AG08395 (cell line): Measurements from ENCODE around the gene ERN1.
A peak's percentile ranks its signal among the peaks of the same experiment; 100 is the strongest.
"Not testable (repeated sequence)": the region's sequence is repeated elsewhere in the genome, so short reads cannot be mapped to it uniquely, and the experiment has no call there.

ENCODE experiments used
- DNase-seq: peaks from one replicate; pipeline ENCODE4 v3.0.0; 2012; ENCODE audit warnings: mixed read lengths, low spot score

Gene ERN1

GRCh38 chr17:64025732-64026294 is 104.1 kb downstream of the ERN1 start:
- DNase-seq, result peak; percentile 65

GRCh38 chr17:64024781-64025731 is 104.9 kb downstream of the ERN1 start:
- DNase-seq, result no peak

- DNase-seq, result no peak
Measured at GRCh38 chr17:64024215-64024654, 105.7 kb downstream of the ERN1 start.

GRCh38 chr17:64022611-64023063 is 107.3 kb downstream of the ERN1 start:
- DNase-seq, result no peak

GRCh38 chr17:64020056-64020766 is 109.7 kb downstream of the ERN1 start, which contains the start of gene ICAM2:
Gene ICAM2 (minus strand): TSS chr17:64020633. CDS start chr17:64006691, 13,942 bp downstream.
- DNase-seq, result no peak

- not testable (repeated sequence) for DNase-seq
Measured at GRCh38 chr17:64019551-64019961, 110.4 kb downstream of the ERN1 start.

GRCh38 chr17:64017381-64017980 is 112.5 kb downstream of the ERN1 start:
- DNase-seq, result no peak

GRCh38 chr17:64016974-64017373 is 113.0 kb downstream of the ERN1 start:
- no peak for DNase-seq

- no peak for DNase-seq
Measured at GRCh38 chr17:64016231-64016784, 113.6 kb downstream of the ERN1 start.

- DNase-seq, result no peak
Measured at GRCh38 chr17:64015447-64015846, 114.5 kb downstream of the ERN1 start.

- no peak for DNase-seq
Measured at GRCh38 chr17:64009571-64010402, 120.2 kb downstream of the ERN1 start.

GRCh38 chr17:64008830-64009229 is 121.1 kb downstream of the ERN1 start:
- DNase-seq, result no peak

GRCh38 chr17:64008346-64008745 is 121.6 kb downstream of the ERN1 start:
- no peak for DNase-seq

- DNase-seq, result no peak
Measured at GRCh38 chr17:64007838-64008282, 122.1 kb downstream of the ERN1 start.

GRCh38 chr17:64007089-64007837 is 122.7 kb downstream of the ERN1 start:
- DNase-seq, result not testable (repeated sequence)

- DNase-seq, result no peak
Measured at GRCh38 chr17:64006361-64007088, 123.4 kb downstream of the ERN1 start.

- DNase-seq, result peak; percentile 32
Measured at GRCh38 chr17:64005734-64006167, 124.2 kb downstream of the ERN1 start.

- DNase-seq, result no peak
Measured at GRCh38 chr17:64004903-64005733, 124.8 kb downstream of the ERN1 start.
